Mucosa of descending colon (tissue), 3 donors: ENCODE results near the gene MICU1. TPM values are rescaled to one million over a fixed set of nuclear protein-coding genes. Genes with fewer than 3 reads are reported as not detected.

Experiments used
- ATAC-seq: fragments of 200-7000 bp; cut with Tn5 transposase; one replicate; pipeline ENCODE4 v1.9.1; 2020; ENCODE audit warnings: mild to moderate bottlenecking, moderate library complexity
- DNase-seq, 3 donors: peaks; one replicate each; pipeline ENCODE4 v3.0.0-alpha.2; 2020
- H3K36me3 ChIP-seq: fragments of 200-600 bp; one replicate; pipeline ENCODE4 v1.8.0; 2021; ENCODE audit warnings: low read depth, mild to moderate bottlenecking
- H3K4me1 ChIP-seq: fragments of 200-600 bp; one replicate; pipeline ENCODE4 v1.8.0; 2021; ENCODE audit warnings: low read depth, mild to moderate bottlenecking
- H3K4me3 ChIP-seq: fragments of 200-600 bp; one replicate; pipeline ENCODE4 v1.8.0; 2021; ENCODE audit warnings: mild to moderate bottlenecking
- H3K9me3 ChIP-seq: fragments of 200-600 bp; one replicate; pipeline ENCODE4 v1.8.0; 2021; ENCODE audit warnings: mild to moderate bottlenecking
- intact Hi-C, 2 donors: fragments of 100-400 bp; cut with DNase I in 1 of 2; cut with micrococcal nuclease in 1 of 2; formaldehyde crosslinking; loops; one replicate each; pipeline versions ENCODE4 v1.11.0 to v1.11.1; 2022; cut with DNase I, micrococcal nuclease
- total RNA-seq, 3 donors: library from RNA; stranded (reverse); fragmentation: NEBNext Ultra II Directional in 2 of 3; extraction: Animal tissue kit (Norgen Biotek cat#: 25700) in 2 of 3; gene quantifications; one replicate each; pipeline versions ENCODE4 v1.2.1 to v1.2.4, GENCODE V29; 2021 to 2023
- TF ChIP-seq, protein P1 (sequence below): fragments of 200-600 bp; IDR thresholded peaks from one replicate; pipeline ENCODE4 v1.8.0; 2022; ENCODE audit warnings: antibody characterized with exemption, mild to moderate bottlenecking
- donor health status: DM: no; HTN: no; CAD: no; lungs with moderate emphysema.
- donor health status: DM: no; HTN: no; CAD: no.
- donor health status: DM: no; HTN: yes; CAD: no.

Gene MICU1
- total RNA-seq, 3 donors from 2014 or later, result 38.6 to 45.3 (median 45.0) TPM

GRCh38 chr10:72567889-72568640 lies 57.8 kb downstream of the MICU1 start:
- intact Hi-C loops, result no loop called here
- H3K9me3 ChIP-seq, result no peaks in the 10 kb centered on the region
- H3K4me1 ChIP-seq, result no peaks in the 10 kb centered on the region
- ATAC-seq (no peak), DNase-seq (no peak)
- H3K4me3 ChIP-seq, result no peak overlapping the region
- H3K36me3 ChIP-seq, result no peaks in the 10 kb centered on the region
- TF ChIP-seq, protein P1, sequence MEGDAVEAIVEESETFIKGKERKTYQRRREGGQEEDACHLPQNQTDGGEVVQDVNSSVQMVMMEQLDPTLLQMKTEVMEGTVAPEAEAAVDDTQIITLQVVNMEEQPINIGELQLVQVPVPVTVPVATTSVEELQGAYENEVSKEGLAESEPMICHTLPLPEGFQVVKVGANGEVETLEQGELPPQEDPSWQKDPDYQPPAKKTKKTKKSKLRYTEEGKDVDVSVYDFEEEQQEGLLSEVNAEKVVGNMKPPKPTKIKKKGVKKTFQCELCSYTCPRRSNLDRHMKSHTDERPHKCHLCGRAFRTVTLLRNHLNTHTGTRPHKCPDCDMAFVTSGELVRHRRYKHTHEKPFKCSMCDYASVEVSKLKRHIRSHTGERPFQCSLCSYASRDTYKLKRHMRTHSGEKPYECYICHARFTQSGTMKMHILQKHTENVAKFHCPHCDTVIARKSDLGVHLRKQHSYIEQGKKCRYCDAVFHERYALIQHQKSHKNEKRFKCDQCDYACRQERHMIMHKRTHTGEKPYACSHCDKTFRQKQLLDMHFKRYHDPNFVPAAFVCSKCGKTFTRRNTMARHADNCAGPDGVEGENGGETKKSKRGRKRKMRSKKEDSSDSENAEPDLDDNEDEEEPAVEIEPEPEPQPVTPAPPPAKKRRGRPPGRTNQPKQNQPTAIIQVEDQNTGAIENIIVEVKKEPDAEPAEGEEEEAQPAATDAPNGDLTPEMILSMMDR, result no peak

GRCh38 chr10:72567421-72567820 lies 58.5 kb downstream of the MICU1 start:
- Histone ChIP-seq H3K4me1 (no peaks in the 10 kb centered on the region), H3K36me3 (no peaks in the 10 kb centered on the region), H3K9me3 (no peaks in the 10 kb centered on the region), H3K4me3 (no peak overlapping the region)
- intact Hi-C loops, result no loop called here
- DNase-seq (no peak), ATAC-seq (no peak)
- TF ChIP-seq, protein P1, result no peak

DNA sequence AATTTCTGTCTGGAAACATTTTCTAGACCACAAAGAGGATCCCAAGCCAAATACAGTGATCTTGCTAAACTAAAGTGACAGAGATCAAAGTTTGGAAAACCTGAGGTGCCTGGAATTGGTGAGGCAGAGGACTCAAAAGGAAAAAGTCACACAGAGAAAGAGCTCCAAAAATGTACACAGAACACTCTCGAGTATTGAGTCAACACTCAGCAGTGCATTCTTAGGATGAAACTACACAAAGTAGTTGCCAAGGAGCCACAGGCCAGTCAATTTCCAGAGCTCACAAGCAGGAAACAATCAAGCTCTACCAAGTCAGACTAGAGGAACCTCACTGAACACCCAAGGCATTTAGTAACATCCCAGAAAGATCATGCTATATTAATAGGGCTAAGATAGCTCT lies 61.3 kb downstream of the MICU1 start:
- intact Hi-C loops, result no loop called here
- TF ChIP-seq, protein P1, result no peak
- DNase-seq, result no peak
- Histone ChIP-seq H3K4me1 (no peaks in the 10 kb centered on the region), H3K9me3 (no peaks in the 10 kb centered on the region), H3K36me3 (no peaks in the 10 kb centered on the region), H3K4me3 (no peak overlapping the region)
- ATAC-seq, result no peak

GRCh38 chr10:72563327-72563932 lies 62.4 kb downstream of the MICU1 start:
- Histone ChIP-seq H3K9me3 (no peaks in the 10 kb centered on the region), H3K4me3 (no peak overlapping the region), H3K4me1 (no peaks in the 10 kb centered on the region), H3K36me3 (no peaks in the 10 kb centered on the region)
- TF ChIP-seq, protein P1, result no peak
- intact Hi-C loops, result no loop called here
- no peak for DNase-seq
- no peak for ATAC-seq

DNA sequence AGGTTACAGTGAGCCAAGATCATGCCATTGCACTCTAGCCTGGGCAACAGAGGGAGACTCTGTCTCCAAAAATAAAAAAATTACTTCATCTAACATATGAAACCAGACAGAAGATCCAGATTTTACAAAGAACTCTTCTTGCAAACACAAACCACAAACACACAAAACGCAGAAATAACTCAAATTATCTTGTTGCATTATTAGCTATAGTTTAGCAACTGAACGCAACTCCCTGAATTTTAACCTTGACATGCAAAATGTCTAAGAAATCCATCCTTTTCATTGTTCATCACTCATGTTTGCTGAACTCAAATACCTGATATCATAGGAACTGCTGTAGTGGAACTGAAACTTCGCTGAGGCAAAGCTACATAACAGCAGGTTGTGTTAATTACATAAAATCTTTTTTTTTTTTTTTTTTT lies 64.1 kb downstream of the MICU1 start:
- intact Hi-C loops, result no loop called here
- TF ChIP-seq, protein P1, result no peak
- Histone ChIP-seq H3K4me3 (no peak overlapping the region), H3K36me3 (no peaks in the 10 kb centered on the region), H3K4me1 (no peaks in the 10 kb centered on the region), H3K9me3 (no peaks in the 10 kb centered on the region)
- ATAC-seq (no peak), DNase-seq (no peak)
